Caco-2 (cell line): ENCODE results near the gene POLR2L. TPM values are rescaled to one million over a fixed set of nuclear protein-coding genes. Genes with fewer than 3 reads are reported as not detected.

Experiments used
- BruUV-seq: library from RNA; stranded (reverse); fragments of 400-500 nt; replicated peaks from 2 replicates; lab custom pipeline; 2021; lab: Mats Ljungman, UMichigan
- CTCF ChIA-PET: fragments of 300-600 bp; sonication (Branson Sonifier 250); formaldehyde crosslinking; loops from one replicate; lab custom pipeline; 2022; ENCODE audit warnings: antibody characterized with exemption; lab: Charles Lee
- POLR2A ChIA-PET: fragments of 300-600 bp; sonication (Branson Sonifier 250); formaldehyde crosslinking; loops from one replicate; lab custom pipeline; 2022; ENCODE audit warnings: antibody characterized with exemption; lab: Charles Lee
- DNase-seq, 2 experiments: peaks; one replicate each; pipeline versions ENCODE4 v3.0.0 to v3.0.0-alpha.2; 2020 to 2022
- H3K27me3 ChIP-seq: replicated peaks from 2 replicates; pipeline ENCODE4 v1.6.0; 2011; ENCODE audit warnings: low read length; ENCODE audit not compliant: control insufficient read depth, insufficient read depth
- H3K36me3 ChIP-seq: 2 replicates; pipeline ENCODE4 v1.5.1; 2011; ENCODE audit warnings: low read length; ENCODE audit not compliant: control insufficient read depth, insufficient read depth
- H3K4me1 ChIP-seq: fragments of 250-450 bp; sonication (Bioruptor Pico); 2 replicates; pipeline ENCODE4 v1.5.1; 2020; ENCODE audit warnings: mild to moderate bottlenecking
- H3K4me3 ChIP-seq: 2 replicates; pipeline ENCODE4 v1.5.1; 2011; ENCODE audit warnings: low read depth, mild to moderate bottlenecking, control low read depth, low read length
- H3K9me3 ChIP-seq: fragments of 250-450 bp; sonication (Bioruptor Pico); 2 replicates; pipeline ENCODE4 v1.5.1; 2020; ENCODE audit warnings: mild to moderate bottlenecking, moderate library complexity
- H3K27ac Mint-ChIP-seq: one replicate; pipeline ENCODE4 v1.8.0; 2022; ENCODE audit warnings: mixed read lengths; ENCODE audit not compliant: unreplicated experiment
- H3K27me3 Mint-ChIP-seq: one replicate; pipeline ENCODE4 v1.8.0; 2022; ENCODE audit warnings: mixed read lengths; ENCODE audit not compliant: insufficient read depth, unreplicated experiment
- H3K36me3 Mint-ChIP-seq: one replicate; pipeline ENCODE4 v1.8.0; 2022; ENCODE audit warnings: mild to moderate bottlenecking, mixed read lengths; ENCODE audit not compliant: insufficient read depth, unreplicated experiment
- H3K4me1 Mint-ChIP-seq: one replicate; pipeline ENCODE4 v1.8.0; 2022; ENCODE audit warnings: low read depth, mixed read lengths; ENCODE audit not compliant: unreplicated experiment
- H3K4me3 Mint-ChIP-seq: one replicate; pipeline ENCODE4 v1.8.0; 2022; ENCODE audit warnings: mild to moderate bottlenecking, moderate library complexity, mixed read lengths; ENCODE audit not compliant: unreplicated experiment
- H3K9me3 Mint-ChIP-seq: one replicate; pipeline ENCODE4 v1.8.0; 2022; ENCODE audit warnings: mixed read lengths; ENCODE audit not compliant: unreplicated experiment
- intact Hi-C: fragments of 100-400 bp; cut with micrococcal nuclease; formaldehyde crosslinking; loops from one replicate; pipeline ENCODE4 v1.10.0; 2022; ENCODE audit not compliant: unreplicated experiment
- total RNA-seq: library from RNA; stranded (reverse); gene quantifications from 2 replicates; pipeline ENCODE4 v1.2.3, GENCODE V29; 2022
- TF ChIP-seq, protein P1 (sequence below), 2 experiments: fragments of 200-600 bp in 1 of 2; IDR thresholded peaks; 1 replicate in 1 of 2; 2 replicates in 1 of 2; pipeline versions ENCODE4 v1.5.1 to v1.8.0; 2011 to 2022; ENCODE audit warnings: antibody characterized with exemption in 1 of 2, control low read depth in 1 of 2, inconsistent platforms in 1 of 2, low read depth in 1 of 2, low read length in 1 of 2, mild to moderate bottlenecking in 1 of 2, moderate library complexity in 1 of 2; ENCODE audit not compliant: insufficient read depth in 1 of 2, severe bottlenecking in 1 of 2, unreplicated experiment in 1 of 2

POLR2L gene
- total RNA-seq, 1 experiment from 2014 or later = 139 TPM

GRCh38 chr11:875203-875602 lies 32.9 kb upstream of the POLR2L start:
- Mint-ChIP-seq H3K27ac (no peak overlapping the region), H3K4me3 (no peak overlapping the region), H3K27me3 (no peaks in the 10 kb centered on the region), H3K36me3 (peaks cover 59% of the 10 kb centered on the region), H3K4me1 (no peaks in the 10 kb centered on the region), H3K9me3 (no peaks in the 10 kb centered on the region)
- no peaks in the 10 kb centered on the region for H3K27me3 ChIP-seq
- H3K9me3 ChIP-seq = no peaks in the 10 kb centered on the region
- CTCF ChIA-PET = interaction anchor here (0.6 kb wide), 1 partner anchor 31 kb away, joined by 3 read pairs; no protein-coding TSS in a partner anchor
- no peaks in the 10 kb centered on the region for H3K4me1 ChIP-seq
- H3K4me3 ChIP-seq = no peak overlapping the region
- POLR2A ChIA-PET = no interaction called here
- BruUV-seq = no TSS peak
- H3K36me3 ChIP-seq = peaks cover 1% of the 10 kb centered on the region; the same call in 1 of the 2 replicates
- intact Hi-C loops = no loop called here
- DNase-seq = no peak
- TF ChIP-seq, protein P1, sequence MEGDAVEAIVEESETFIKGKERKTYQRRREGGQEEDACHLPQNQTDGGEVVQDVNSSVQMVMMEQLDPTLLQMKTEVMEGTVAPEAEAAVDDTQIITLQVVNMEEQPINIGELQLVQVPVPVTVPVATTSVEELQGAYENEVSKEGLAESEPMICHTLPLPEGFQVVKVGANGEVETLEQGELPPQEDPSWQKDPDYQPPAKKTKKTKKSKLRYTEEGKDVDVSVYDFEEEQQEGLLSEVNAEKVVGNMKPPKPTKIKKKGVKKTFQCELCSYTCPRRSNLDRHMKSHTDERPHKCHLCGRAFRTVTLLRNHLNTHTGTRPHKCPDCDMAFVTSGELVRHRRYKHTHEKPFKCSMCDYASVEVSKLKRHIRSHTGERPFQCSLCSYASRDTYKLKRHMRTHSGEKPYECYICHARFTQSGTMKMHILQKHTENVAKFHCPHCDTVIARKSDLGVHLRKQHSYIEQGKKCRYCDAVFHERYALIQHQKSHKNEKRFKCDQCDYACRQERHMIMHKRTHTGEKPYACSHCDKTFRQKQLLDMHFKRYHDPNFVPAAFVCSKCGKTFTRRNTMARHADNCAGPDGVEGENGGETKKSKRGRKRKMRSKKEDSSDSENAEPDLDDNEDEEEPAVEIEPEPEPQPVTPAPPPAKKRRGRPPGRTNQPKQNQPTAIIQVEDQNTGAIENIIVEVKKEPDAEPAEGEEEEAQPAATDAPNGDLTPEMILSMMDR (IDR thresholded peaks at IDR 0.05; ENCODE audit: insufficient read depth in 1 of 2, low read depth in 1 of 2, low read length in 1 of 2, severe bottlenecking in 1 of 2, unreplicated experiment in 1 of 2) = no peak

DNA sequence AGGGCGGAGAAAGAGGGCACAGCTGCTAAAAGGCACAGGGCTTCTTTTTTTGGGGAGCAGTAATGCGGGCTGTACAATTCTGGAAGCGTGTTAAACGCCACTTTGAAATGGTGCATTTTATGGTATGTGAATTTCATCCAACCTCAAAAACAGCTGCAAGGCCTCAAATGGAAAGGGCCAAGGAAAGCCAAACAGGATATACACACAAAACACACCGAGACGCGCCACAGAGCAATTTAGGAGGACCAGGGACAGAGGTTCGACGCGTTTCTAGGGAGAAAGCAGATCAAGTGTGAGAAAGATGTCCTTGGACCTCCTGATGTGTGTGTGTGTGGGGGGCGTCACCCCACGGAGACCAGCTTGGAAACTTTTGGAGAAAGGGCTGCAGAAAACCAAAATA lies 31.4 kb upstream of the POLR2L start:
- Histone ChIP-seq H3K9me3 (no peaks in the 10 kb centered on the region), H3K4me1 (no peaks in the 10 kb centered on the region), H3K36me3 (peaks cover 1% of the 10 kb centered on the region; the same call in 1 of the 2 replicates), H3K4me3 (no peak overlapping the region), H3K27me3 (no peaks in the 10 kb centered on the region)
- no peak for DNase-seq
- CTCF ChIA-PET = no interaction called here
- no peaks in the 10 kb centered on the region for H3K27me3 Mint-ChIP-seq
- H3K27ac Mint-ChIP-seq = no peak overlapping the region
- peaks cover 64% of the 10 kb centered on the region for H3K36me3 Mint-ChIP-seq
- no TSS peak for BruUV-seq
- H3K4me3 Mint-ChIP-seq = peak overlapping the region; percentile 17
- no peaks in the 10 kb centered on the region for H3K9me3 Mint-ChIP-seq
- intact Hi-C loops = no loop called here
- TF ChIP-seq, protein P1 (IDR thresholded peaks at IDR 0.05; ENCODE audit: insufficient read depth in 1 of 2, low read depth in 1 of 2, low read length in 1 of 2, severe bottlenecking in 1 of 2, unreplicated experiment in 1 of 2) = no peak
- no peaks in the 10 kb centered on the region for H3K4me1 Mint-ChIP-seq
- POLR2A ChIA-PET = no interaction called here

DNA sequence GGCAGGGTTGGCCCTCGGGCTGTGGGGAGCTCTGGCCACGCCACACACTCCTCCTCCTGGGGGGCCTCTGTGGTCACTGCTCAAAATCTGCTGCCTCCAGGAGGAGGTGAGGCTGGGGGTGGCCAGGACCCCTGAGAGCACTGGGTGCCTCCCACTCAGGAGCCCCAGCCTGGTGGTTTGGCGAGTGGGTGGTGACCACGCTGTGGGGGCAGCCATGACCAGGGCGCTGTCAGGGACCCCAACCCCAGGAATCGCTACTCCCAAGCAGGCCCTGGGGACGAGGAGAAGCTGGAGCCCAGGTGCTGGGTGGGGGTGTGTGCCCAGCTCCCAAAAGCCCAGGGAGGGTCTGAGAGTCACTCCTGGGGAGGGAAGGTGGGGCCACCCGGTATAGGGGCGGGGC lies 30.5 kb upstream of the POLR2L start:
- Histone ChIP-seq H3K4me1 (no peaks in the 10 kb centered on the region), H3K27me3 (no peaks in the 10 kb centered on the region), H3K9me3 (no peaks in the 10 kb centered on the region), H3K4me3 (no peak overlapping the region), H3K36me3 (peaks cover 1% of the 10 kb centered on the region; the same call in 1 of the 2 replicates)
- Mint-ChIP-seq H3K27me3 (no peaks in the 10 kb centered on the region), H3K9me3 (no peaks in the 10 kb centered on the region), H3K36me3 (peaks cover 69% of the 10 kb centered on the region), H3K4me1 (no peaks in the 10 kb centered on the region), H3K27ac (no peak overlapping the region), H3K4me3 (no peak overlapping the region)
- ChIA-PET CTCF (no interaction called here), POLR2A (no interaction called here)
- BruUV-seq = no TSS peak
- intact Hi-C loops = no loop called here
- TF ChIP-seq, protein P1 (IDR thresholded peaks at IDR 0.05; ENCODE audit: insufficient read depth in 1 of 2, low read depth in 1 of 2, low read length in 1 of 2, severe bottlenecking in 1 of 2, unreplicated experiment in 1 of 2) = no peak
- no peak for DNase-seq
